ENCODE results near the gene C14orf93.

GRCh38 chr14:22979748-22980392, 30.1 kb downstream of the C14orf93 start:
- TF ChIP-seq MYC (IDR thresholded peaks at IDR 0.05; ENCODE audit: borderline replicate concordance, low read length) (no peak), CHD2 (IDR thresholded peaks at IDR 0.05; ENCODE audit: low read length, partially characterized antibody) (no peak), CTCF (IDR thresholded peaks at IDR 0.05) (no peak), POLR2A (IDR thresholded peaks at IDR 0.05; ENCODE audit: low read length) (no peak), POLR2AphosphoS2 (conservative IDR thresholded peaks at IDR 0.05; ENCODE audit: low read length) (no peak), ZSCAN20 (CRISPR knock-in tag; IDR thresholded peaks at IDR 0.05) (no peak), JUNB (IDR thresholded peaks at IDR 0.05) (no peak), CEBPB (IDR thresholded peaks at IDR 0.05) (no peak), RAD21 (conservative IDR thresholded peaks at IDR 0.05 in 1 of 2, IDR thresholded peaks at IDR 0.05 in 1 of 2) (no peak), FOXS1 (CRISPR knock-in tag; IDR thresholded peaks at IDR 0.05) (no peak)
- TF ChIP-seq, protein P1, sequence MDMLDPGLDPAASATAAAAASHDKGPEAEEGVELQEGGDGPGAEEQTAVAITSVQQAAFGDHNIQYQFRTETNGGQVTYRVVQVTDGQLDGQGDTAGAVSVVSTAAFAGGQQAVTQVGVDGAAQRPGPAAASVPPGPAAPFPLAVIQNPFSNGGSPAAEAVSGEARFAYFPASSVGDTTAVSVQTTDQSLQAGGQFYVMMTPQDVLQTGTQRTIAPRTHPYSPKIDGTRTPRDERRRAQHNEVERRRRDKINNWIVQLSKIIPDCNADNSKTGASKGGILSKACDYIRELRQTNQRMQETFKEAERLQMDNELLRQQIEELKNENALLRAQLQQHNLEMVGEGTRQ (IDR thresholded peaks at IDR 0.05), result no peak
- TF ChIP-seq, protein P2, sequence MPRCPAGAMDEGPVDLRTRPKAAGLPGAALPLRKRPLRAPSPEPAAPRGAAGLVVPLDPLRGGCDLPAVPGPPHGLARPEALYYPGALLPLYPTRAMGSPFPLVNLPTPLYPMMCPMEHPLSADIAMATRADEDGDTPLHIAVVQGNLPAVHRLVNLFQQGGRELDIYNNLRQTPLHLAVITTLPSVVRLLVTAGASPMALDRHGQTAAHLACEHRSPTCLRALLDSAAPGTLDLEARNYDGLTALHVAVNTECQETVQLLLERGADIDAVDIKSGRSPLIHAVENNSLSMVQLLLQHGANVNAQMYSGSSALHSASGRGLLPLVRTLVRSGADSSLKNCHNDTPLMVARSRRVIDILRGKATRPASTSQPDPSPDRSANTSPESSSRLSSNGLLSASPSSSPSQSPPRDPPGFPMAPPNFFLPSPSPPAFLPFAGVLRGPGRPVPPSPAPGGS (IDR thresholded peaks at IDR 0.05), result no peak
- TF ChIP-seq, protein P3, sequence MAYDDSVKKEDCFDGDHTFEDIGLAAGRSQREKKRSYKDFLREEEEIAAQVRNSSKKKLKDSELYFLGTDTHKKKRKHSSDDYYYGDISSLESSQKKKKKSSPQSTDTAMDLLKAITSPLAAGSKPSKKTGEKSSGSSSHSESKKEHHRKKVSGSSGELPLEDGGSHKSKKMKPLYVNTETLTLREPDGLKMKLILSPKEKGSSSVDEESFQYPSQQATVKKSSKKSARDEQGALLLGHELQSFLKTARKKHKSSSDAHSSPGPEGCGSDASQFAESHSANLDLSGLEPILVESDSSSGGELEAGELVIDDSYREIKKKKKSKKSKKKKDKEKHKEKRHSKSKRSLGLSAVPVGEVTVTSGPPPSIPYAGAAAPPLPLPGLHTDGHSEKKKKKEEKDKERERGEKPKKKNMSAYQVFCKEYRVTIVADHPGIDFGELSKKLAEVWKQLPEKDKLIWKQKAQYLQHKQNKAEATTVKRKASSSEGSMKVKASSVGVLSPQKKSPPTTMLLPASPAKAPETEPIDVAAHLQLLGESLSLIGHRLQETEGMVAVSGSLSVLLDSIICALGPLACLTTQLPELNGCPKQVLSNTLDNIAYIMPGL (CRISPR knock-in tag; IDR thresholded peaks at IDR 0.05; ENCODE audit: borderline replicate concordance), result no peak

All from A549 (cell line).